NCI-H146 treated with DMSO at 0.1 percent for 48 hours (cell line): ENCODE results near the gene SULT1C3.

Source experiments
- DNase-seq: peaks from one replicate; lab custom pipeline; 2025; ENCODE audit not compliant: unreplicated experiment; lab: John Stamatoyannopoulos, UW

The SULT1C3 gene

GRCh38 chr2:108239786-108240185, at the start of gene SULT1C3:
TSS of gene SULT1C3 (plus strand) at chr2:108239968. CDS start at chr2:108247195, 7,227 bp downstream.
- no peak for DNase-seq

DNA sequence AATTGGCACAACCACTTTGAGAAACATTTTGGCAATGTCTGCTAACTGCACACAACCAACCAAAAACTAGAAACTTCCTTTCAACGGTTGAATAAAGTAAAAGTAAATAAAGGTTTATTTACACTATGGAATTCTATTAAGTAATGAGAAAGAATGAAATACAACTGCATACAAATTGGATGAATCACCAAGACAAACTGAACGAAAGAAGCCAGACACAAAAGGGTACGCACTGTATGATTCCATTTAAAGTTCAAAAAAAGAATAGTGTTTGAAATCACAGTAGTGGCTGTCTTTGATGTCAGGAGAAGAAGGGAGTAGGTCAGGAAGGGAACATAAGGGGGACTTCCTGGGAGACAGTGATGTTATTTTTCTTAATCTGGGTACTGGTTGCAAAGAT, 46.5 kb upstream of the SULT1C3 start:
- no peak for DNase-seq

DNA sequence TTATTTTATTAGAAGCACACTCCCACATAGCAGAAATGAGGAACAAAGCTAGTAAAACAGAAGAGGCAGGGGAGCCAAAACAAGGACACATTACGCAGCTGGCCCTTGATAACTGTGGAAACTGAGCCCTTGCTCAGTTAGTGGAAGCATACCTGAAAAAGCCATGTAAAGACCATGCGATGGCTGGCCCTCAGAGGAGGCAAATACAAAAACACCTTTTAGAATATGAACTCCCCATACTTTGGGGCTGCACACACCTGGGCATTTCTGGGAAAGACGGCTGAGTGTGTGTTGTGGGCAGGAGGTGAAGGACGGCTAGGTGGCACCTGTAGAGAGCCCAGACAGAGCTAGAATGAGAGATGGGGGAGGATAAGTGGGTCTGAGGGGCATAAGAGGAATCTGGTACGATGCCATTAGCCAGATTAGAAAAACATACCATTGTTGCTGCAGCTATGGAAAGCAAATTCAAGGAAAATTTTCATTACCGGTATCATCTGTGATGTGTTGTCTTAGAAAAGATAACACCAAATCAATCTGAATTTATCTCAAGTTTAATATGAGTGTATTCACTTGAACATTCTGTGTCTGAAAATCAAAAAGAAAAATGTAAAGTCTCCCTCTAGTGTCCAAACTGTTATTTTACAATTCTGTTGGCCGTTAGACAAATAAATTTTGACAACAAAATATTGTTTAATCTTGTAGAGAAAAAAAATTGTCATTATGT, 45.2 kb upstream of the SULT1C3 start:
- DNase-seq: no peak

- no peak for DNase-seq
Measured at GRCh38 chr2:108195133-108195439, 44.7 kb upstream of the SULT1C3 start.

- no peak for DNase-seq
Measured at GRCh38 chr2:108199726-108200125, 40.0 kb upstream of the SULT1C3 start.

- no peak for DNase-seq
Measured at GRCh38 chr2:108200569-108200968, 39.2 kb upstream of the SULT1C3 start.

DNA sequence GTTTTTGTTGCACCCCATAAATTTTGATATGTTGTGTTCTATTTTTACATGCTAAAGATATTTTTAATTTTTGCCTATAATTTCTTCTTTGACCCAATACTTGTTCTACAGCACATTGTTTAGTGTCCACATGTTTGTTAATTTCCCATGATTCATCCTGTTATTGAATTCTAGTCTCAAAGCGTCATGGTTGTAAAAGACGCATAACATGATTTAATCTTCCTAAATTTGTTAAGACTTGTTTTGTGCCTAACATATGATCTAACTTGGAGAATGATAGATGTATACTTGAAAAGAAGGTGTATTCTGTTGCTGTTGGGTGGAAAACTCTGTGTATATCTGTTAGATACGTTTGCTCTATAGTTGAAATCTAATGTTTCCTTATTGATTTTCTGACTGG, 27.1 kb upstream of the SULT1C3 start:
- DNase-seq: no peak

GRCh38 chr2:108215794-108216211, 24.0 kb upstream of the SULT1C3 start:
- no peak for DNase-seq

DNA sequence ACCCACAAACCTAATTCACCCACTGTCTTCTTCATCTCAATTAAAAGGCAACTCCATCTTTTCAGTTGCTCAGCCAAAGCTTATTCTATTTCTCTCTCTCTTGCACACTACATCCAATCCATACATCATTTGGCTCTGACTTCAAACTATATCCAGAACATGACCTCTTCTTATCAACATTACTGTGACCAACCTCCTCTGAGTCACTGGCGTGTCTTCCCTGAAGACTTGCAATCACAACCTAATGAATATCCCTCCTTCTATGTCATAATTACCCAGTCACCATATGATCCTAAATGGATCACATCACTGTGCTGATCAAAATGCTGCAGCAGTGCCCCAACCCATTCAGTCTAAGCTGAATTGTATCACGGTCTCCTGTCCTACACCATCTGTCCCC, 22.6 kb upstream of the SULT1C3 start:
- DNase-seq: no peak

GRCh38 chr2:108219688-108220087, 20.1 kb upstream of the SULT1C3 start:
- DNase-seq: no peak

DNA sequence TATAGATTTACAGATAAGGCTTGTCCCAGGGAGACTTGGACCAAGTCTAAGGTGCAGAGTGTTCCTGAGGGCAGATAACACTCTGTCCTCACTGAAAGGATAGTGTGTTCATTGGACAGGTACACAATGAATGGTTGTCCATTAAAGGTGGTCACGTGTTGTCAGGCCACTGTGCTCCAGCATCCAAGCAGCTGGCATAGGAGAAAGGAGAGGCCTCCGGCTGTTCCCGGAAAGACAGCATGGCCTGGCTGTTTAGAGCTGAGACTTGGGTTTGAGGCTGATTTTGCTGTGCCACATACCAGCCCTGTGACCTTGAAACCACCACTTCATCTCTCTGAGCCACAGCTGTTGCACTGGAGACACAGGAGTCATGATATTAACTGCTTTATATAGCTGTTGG, 19.6 kb upstream of the SULT1C3 start:
- no peak for DNase-seq

- DNase-seq: no peak
Measured at GRCh38 chr2:108220942-108221541, 18.7 kb upstream of the SULT1C3 start.

DNA sequence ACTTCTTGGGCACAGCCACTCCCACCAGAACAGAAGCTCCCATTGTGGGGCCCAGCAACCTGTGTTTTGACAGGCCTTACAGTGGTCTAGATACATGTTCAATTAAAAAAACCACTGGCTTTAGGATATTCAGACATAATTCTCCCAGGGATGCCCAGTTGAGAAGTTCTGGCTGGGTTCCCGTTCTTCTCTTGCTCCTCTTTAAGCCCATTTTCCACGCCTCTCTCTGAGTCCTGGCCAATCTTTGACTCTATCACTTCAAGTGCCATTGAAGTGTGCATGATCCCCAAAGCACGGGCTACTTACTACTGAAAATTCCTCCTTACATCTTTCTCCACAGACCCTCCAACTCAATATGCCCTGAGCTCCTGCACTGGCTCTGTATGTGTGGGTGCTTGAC, 17.5 kb upstream of the SULT1C3 start:
- no peak for DNase-seq

DNA sequence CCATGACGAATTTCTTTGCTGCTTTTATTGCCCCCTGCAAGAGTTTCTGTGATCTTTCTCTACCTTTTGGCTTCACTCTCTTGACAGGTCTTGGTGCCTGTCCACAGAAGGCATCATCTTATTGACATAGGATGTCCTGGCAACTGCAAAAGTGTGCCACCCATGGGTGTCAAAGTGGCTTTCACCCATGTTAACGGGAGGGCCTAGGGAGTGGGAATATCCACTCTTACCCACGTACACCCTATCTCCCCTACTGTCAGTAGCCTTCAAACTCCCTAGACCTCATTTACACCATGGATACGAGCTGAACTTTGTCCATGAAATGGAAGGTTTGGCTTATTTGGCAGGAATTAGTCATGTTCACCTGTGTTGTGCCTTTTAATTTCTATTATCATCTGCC, 16.2 kb upstream of the SULT1C3 start:
- DNase-seq: no peak

DNA sequence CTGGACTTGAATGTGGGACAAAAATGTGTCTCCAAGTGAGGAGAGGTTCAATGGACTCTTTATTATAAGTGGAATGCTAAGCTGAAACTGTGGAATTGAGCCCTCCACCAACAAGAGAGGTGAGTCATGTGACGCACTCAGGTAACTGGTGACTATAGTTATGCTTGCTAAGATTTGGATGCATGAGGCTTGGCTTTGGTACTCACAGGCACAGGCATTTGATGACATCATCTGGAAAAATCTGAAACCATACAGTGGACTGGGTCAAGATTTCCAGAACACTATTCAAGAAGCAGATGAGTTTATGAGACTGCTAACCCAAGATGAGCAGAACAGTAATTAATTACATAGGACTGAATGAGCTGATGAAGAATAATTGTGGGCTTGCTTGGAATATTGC, 15.7 kb upstream of the SULT1C3 start:
- DNase-seq: no peak

DNA sequence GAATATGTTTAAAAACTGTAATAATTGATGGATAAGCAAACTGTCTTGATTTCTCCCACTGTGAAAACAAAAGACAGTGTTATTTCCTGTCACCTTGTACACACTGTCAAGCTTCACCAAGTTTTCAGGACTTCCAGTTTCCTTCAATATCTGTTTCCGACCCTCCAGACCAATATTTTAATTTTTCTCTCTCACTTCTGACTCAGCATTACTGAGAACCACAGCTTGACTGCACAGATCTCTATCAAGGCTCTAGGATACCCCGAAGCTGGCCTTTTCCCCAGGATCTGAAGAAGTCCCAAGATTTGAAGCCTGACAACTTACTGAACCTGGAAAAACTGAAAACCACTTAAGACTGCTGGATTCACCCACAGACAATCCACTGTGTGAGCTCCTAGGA, 13.2 kb upstream of the SULT1C3 start:
- no peak for DNase-seq

- no peak for DNase-seq
Measured at GRCh38 chr2:108228006-108228405, 11.8 kb upstream of the SULT1C3 start.

DNA sequence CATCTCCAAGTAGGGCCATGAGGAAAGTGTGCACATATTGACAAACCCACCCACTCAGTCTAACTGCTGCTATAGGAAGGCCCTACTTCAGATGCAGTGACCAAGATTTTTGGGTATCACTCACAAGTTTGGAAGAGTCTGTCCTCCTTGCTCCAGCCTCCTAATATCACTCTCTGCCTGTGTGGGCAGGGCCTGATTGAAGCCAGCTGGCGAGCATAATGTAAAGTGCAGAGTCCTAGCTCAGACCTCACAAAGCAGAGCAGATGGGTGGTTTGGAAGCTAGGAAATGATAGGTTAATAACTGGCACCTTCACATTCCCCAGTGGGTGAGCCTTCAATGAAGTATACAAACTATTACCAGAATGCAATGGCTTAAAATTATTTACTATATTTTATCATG, 11.2 kb upstream of the SULT1C3 start:
- DNase-seq: no peak

DNA sequence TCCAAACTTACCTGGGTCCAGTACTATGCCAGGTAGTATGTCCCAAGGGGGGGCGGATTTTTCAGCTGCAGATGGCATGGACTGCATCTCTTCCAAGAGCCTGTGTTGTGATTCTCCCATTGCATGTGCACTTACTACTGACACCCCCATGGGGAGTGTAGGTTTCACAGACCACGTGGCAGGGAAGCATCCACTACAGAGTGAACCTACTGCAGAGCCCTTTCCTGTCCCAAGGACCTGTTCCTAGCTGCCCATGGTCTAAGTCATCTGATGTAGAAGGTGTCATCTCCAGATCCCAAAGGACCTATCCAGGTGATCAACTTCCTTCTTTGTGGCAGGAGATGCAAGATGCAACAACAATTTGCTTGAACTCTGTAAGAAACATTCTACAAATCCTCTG, 9.9 kb upstream of the SULT1C3 start:
- DNase-seq: no peak

- DNase-seq: no peak
Measured at GRCh38 chr2:108235577-108235976, 4.2 kb upstream of the SULT1C3 start.

DNA sequence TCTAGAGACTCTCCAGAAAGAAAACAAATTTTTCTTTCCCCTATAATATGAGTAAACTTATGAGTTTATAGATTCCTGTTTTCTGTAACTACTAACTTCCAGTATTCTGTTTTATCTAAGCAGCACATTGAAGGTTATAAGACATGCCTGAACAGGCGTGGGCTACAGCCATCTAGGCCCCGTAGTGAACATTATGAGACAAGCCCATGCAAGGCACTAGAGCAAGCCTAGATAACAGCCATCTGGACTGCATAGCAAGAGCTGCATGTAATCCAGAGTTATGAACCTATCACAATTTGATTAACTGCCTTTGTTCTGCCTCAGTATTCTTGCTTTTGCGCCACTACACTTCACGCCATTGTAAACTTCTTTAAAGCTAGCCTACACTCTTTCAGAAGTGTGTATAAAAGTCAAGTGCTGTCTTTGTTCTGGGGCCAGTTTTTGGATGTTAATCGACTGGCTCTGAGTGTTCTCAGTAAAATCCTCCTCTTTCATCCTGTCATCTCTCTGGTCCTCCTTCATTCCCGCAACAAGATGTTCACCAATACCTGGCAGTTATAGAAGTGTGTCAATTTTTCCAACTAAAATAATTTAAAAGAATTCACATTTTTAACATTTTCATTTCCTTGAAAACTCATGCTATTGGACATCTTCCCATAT, 3.0 kb upstream of the SULT1C3 start:
- no peak for DNase-seq

DNA sequence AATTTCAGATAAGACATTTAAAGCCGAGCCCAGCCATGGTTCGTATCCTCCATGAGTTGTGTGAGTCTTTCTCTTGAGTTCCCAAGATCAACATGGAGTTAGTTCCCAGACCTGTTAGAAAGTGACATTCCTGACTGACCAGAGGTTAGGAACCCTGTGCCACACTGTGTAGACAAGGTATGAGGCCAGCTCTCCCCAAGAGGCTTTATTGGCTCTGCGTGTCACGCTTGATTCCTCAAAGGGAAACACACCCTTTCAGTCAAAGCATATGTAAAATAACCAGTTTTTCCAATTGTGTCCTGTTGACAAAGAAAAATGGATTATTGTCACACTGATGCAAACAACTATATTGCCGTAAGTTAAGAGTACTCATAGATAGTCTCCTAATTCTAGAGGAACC, 1.2 kb downstream of the SULT1C3 start:
- DNase-seq: no peak

GRCh38 chr2:108243566-108243965, 3.8 kb downstream of the SULT1C3 start:
- DNase-seq: no peak
